Activated naive CD4-positive, alpha-beta T cell treated with anti-CD3 and anti-CD28 coated beads, Interleukin-2, amount 50 U/mL, for 24 hours (primary cell): ENCODE data around the gene SYT2.
"Not testable (repeated sequence)": the region's sequence is repeated elsewhere in the genome, so short reads cannot be mapped to it uniquely, and the experiment has no call there.

Experiments
- H3K27ac Mint-ChIP-seq: one replicate; pipeline ENCODE4 v1.8.0; 2021; ENCODE audit warnings: mild to moderate bottlenecking, mixed read lengths
- H3K27me3 Mint-ChIP-seq: one replicate; pipeline ENCODE4 v1.8.0; 2021; ENCODE audit warnings: mixed read lengths
- H3K36me3 Mint-ChIP-seq: one replicate; pipeline ENCODE4 v1.8.0; 2021; ENCODE audit warnings: mixed read lengths
- H3K4me1 Mint-ChIP-seq: one replicate; pipeline ENCODE4 v1.8.0; 2021; ENCODE audit warnings: mixed read lengths
- H3K4me3 Mint-ChIP-seq: one replicate; pipeline ENCODE4 v1.8.0; 2021; ENCODE audit warnings: mild to moderate bottlenecking, mixed read lengths
- H3K9me3 Mint-ChIP-seq: one replicate; pipeline ENCODE4 v1.8.0; 2021; ENCODE audit warnings: mixed read lengths

Gene SYT2

DNA sequence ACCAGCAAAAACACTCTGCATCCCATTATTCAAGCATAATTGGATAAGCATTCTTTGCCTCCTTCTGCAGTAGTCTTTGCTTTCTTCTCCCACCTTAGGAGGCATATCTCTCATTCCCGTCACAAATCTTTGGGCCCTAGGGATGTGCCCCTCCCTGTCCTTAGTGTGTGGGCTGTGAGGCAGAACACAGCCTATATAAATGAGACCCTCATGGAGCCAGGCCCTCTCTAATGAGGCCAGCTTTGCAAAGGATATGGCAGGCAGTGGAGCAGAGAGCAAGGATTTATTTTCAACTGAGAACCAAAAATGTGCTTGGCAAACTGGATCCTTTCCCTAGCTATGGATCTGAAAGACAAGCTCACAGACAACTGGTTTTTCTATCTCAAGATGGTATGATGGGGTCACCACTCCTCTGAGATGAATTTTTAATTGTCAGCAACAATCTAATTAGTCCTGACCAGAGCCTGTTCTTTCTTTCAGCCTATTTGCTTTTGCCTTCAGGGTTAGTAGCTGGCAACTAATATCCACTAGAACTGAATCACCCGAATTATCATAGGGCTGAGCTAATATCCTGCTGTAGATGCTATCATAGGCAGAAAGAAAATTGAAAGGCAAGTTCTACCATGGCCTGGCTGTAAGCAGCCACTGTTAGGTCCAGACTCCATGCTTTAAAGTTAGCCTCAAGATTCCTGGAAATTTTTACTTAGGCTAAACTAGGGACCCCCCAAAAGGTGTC, 134.2 kb downstream of the SYT2 start:
- Mint-ChIP-seq H3K36me3 (peaks cover 14% of the 10 kb centered on the region), H3K9me3 (no peaks in the 10 kb centered on the region), H3K4me3 (no peak overlapping the region), H3K4me1 (no peaks in the 10 kb centered on the region), H3K27me3 (no peaks in the 10 kb centered on the region), H3K27ac (no peak overlapping the region)

GRCh38 chr1:202572867-202573266, 137.4 kb downstream of the SYT2 start:
- Mint-ChIP-seq H3K4me1 (no peaks in the 10 kb centered on the region), H3K27ac (no peak overlapping the region), H3K9me3 (no peaks in the 10 kb centered on the region), H3K36me3 (peaks cover 14% of the 10 kb centered on the region), H3K27me3 (no peaks in the 10 kb centered on the region), H3K4me3 (no peak overlapping the region)

GRCh38 chr1:202571719-202572339, 138.4 kb downstream of the SYT2 start:
- Mint-ChIP-seq H3K27ac (no peak overlapping the region), H3K4me3 (no peak overlapping the region), H3K9me3 (no peaks in the 10 kb centered on the region), H3K27me3 (no peaks in the 10 kb centered on the region), H3K36me3 (peaks cover 15% of the 10 kb centered on the region), H3K4me1 (no peaks in the 10 kb centered on the region)

- Mint-ChIP-seq H3K27ac (no peak overlapping the region), H3K36me3 (peaks cover 11% of the 10 kb centered on the region), H3K27me3 (no peaks in the 10 kb centered on the region), H3K9me3 (no peaks in the 10 kb centered on the region), H3K4me3 (no peak overlapping the region), H3K4me1 (no peaks in the 10 kb centered on the region)
Measured at GRCh38 chr1:202569393-202570322, 140.6 kb downstream of the SYT2 start.

- no peaks in the 10 kb centered on the region for H3K4me1 Mint-ChIP-seq
- no peaks in the 10 kb centered on the region for H3K27me3 Mint-ChIP-seq
- no peak overlapping the region for H3K27ac Mint-ChIP-seq
- no peak overlapping the region for H3K4me3 Mint-ChIP-seq
- peaks cover 14% of the 10 kb centered on the region for H3K36me3 Mint-ChIP-seq
- no peaks in the 10 kb centered on the region for H3K9me3 Mint-ChIP-seq
Measured at GRCh38 chr1:202568826-202569225, 141.4 kb downstream of the SYT2 start.

GRCh38 chr1:202568410-202568809, 141.8 kb downstream of the SYT2 start:
- no peak overlapping the region for H3K27ac Mint-ChIP-seq
- no peaks in the 10 kb centered on the region for H3K27me3 Mint-ChIP-seq
- H3K36me3 Mint-ChIP-seq, result peaks cover 13% of the 10 kb centered on the region
- no peak overlapping the region for H3K4me3 Mint-ChIP-seq
- no peaks in the 10 kb centered on the region for H3K9me3 Mint-ChIP-seq
- H3K4me1 Mint-ChIP-seq, result no peaks in the 10 kb centered on the region

DNA sequence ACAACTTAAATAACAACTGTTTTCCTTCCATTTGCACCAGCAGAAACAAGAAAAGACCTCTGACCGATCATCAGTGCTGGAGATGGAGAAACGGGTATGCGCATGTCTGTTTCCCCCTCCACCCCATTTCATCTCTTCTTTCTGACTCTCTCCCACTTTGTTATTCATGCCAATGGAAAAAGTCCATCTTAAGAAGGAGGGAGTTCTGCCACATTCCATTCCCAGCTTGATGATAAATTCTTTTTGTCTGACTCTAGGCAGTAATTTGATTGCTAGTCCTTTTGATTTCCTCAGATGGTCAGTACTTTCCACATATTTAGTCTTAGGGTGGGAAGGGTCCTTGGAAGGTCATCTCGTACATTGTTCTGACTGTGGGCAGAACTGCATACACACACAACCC, 142.5 kb downstream of the SYT2 start:
- Mint-ChIP-seq H3K4me3 (no peak overlapping the region), H3K27ac (no peak overlapping the region), H3K36me3 (peaks cover 10% of the 10 kb centered on the region), H3K27me3 (no peaks in the 10 kb centered on the region), H3K4me1 (no peaks in the 10 kb centered on the region), H3K9me3 (no peaks in the 10 kb centered on the region)

- H3K27ac Mint-ChIP-seq, result no peak overlapping the region
Measured at GRCh38 chr1:202565890-202566602, 144.2 kb downstream of the SYT2 start.

DNA sequence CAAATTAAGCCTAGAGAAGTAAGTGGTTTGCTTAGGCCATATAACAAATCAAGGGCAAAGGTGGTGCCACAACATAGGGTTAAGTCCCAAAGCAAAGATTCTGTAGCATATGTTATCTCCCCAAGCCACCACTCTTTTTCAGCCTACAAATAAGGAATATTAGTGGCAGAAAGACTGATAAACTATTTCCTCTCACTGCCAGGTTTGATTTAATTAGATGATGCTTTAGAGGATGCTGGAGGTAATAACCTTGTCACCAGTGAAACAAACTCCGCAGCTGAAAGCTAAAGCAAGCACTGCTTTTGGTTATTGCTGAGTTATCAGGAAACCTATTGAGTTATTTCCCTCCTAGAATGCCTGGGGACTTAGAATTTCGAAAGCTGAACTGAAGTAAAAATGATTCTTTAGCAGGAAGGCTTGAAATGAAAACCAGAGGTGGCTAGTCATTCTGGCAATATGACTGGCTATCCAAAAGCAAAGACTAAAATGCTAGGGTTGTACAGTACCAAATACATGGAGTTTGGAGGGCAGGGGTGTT, 145.2 kb downstream of the SYT2 start:
- no peak overlapping the region for H3K4me3 Mint-ChIP-seq
- H3K9me3 Mint-ChIP-seq, result no peaks in the 10 kb centered on the region
- H3K36me3 Mint-ChIP-seq, result peaks cover 9% of the 10 kb centered on the region
- H3K27ac Mint-ChIP-seq, result no peak overlapping the region
- H3K27me3 Mint-ChIP-seq, result no peaks in the 10 kb centered on the region
- H3K4me1 Mint-ChIP-seq, result no peaks in the 10 kb centered on the region

More at GRCh38 chr1:202565890-202566602, 144.2 kb downstream of the SYT2 start:
- H3K4me3 Mint-ChIP-seq, result no peak overlapping the region
- H3K36me3 Mint-ChIP-seq, result peaks cover 9% of the 10 kb centered on the region
- H3K9me3 Mint-ChIP-seq, result no peaks in the 10 kb centered on the region
- H3K27me3 Mint-ChIP-seq, result no peaks in the 10 kb centered on the region
- no peaks in the 10 kb centered on the region for H3K4me1 Mint-ChIP-seq

DNA sequence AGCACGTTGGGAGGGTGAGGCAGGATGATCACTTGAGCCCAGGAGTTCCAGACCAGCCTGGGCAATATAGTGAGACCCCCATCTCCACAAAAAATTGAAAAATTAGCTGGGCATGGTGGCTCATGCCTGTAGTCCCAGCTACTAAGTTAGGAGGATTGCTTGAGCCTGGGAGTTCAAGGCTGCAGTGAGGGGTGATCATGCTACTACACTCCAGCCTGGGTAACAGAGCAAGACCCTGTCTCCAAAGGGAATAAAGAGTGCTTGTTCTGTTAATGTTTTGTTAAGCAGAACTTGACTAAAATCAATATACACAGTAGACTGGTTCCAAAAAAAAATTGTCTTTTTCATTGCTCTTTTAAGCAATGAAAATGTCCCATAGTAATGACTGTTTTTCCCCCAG, 146.4 kb downstream of the SYT2 start:
- Mint-ChIP-seq H3K27me3 (no peaks in the 10 kb centered on the region), H3K4me3 (no peak overlapping the region), H3K36me3 (peaks cover 9% of the 10 kb centered on the region), H3K4me1 (no peaks in the 10 kb centered on the region), H3K9me3 (no peaks in the 10 kb centered on the region), H3K27ac (no peak overlapping the region)

DNA sequence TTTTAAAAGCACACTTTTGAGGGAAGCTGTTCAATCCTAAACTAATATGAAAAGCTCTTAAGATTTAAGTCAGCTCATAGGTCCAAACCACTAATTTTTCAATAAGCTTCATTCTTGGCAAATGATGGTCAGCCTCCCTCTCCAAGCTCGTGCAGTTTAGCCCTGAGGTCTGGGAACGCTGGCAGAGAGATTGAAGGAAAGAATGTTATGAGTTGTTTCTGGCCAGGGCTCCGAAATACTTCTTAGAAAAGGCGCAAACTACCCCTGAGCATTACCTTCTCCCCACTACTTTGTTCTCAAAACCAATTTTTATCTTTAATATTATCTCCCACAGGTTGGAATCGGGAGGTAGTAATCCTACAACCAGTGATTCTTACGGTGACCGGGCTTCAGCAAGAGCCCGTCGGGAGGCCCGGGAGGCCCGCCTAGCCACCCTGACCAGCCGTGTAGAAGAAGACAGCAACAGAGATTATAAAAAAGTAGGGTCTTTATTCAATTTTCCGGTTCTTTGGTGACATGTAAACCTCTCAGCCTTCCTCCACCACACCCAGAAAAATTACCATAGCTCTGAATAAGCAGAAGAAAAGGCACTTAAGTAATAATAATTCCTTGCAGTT, 147.7 kb downstream of the SYT2 start:
- Mint-ChIP-seq H3K9me3 (no peaks in the 10 kb centered on the region), H3K4me3 (no peak overlapping the region), H3K36me3 (peaks cover 5% of the 10 kb centered on the region), H3K4me1 (no peaks in the 10 kb centered on the region), H3K27ac (no peak overlapping the region), H3K27me3 (no peaks in the 10 kb centered on the region)

GRCh38 chr1:202561726-202562443, 148.4 kb downstream of the SYT2 start:
- Mint-ChIP-seq H3K9me3 (no peaks in the 10 kb centered on the region), H3K36me3 (peaks cover 4% of the 10 kb centered on the region), H3K4me1 (no peaks in the 10 kb centered on the region), H3K27ac (no peak overlapping the region), H3K4me3 (no peak overlapping the region), H3K27me3 (no peaks in the 10 kb centered on the region)

- Mint-ChIP-seq H3K27me3 (no peaks in the 10 kb centered on the region), H3K36me3 (peaks cover 7% of the 10 kb centered on the region), H3K4me1 (no peaks in the 10 kb centered on the region), H3K4me3 (no peak overlapping the region), H3K27ac (no peak overlapping the region), H3K9me3 (no peaks in the 10 kb centered on the region)
Measured at GRCh38 chr1:202561240-202561639, 149.0 kb downstream of the SYT2 start.

DNA sequence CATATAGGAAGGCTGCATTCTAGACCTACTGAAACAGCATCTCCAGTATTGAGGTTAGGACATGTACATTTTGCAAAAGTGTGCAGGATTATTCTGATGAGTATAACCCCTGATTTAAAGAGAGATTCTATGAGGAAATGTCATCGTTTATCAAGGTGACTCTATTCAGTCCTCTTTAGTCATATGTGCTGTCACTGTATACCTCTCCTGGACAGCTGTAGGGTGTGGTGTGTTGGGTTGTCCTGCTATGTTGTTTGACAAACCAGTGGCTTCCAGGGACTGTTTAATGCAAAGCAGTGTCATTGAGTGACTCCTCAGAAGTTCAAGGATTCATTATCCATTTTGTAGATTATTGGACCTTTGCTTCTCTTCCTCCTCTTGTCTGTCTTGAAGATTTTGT, 152.6 kb downstream of the SYT2 start:
- not testable (repeated sequence) for H3K4me3 Mint-ChIP-seq, H3K27ac Mint-ChIP-seq, H3K27me3 Mint-ChIP-seq, H3K36me3 Mint-ChIP-seq, H3K4me1 Mint-ChIP-seq, H3K9me3 Mint-ChIP-seq
